BJ (cell line): Measurements from ENCODE around the gene UMODL1. TPM values are rescaled to one million over a fixed set of nuclear protein-coding genes. Genes with fewer than 3 reads are reported as not detected.
A peak's percentile ranks its signal among the peaks of the same experiment; 100 is the strongest.

Experiments used
- CTCF ChIA-PET: fragments of 350-600 bp; formaldehyde crosslinking; extraction: SDS; loops from one replicate; lab custom pipeline; 2021; ENCODE audit warnings: antibody characterized with exemption, inconsistent platforms; lab: Yijun Ruan, JAX
- POLR2A ChIA-PET: fragments of 300-600 bp; sonication (Branson Sonifier 250); formaldehyde crosslinking; extraction: SDS; loops from one replicate; lab custom pipeline; 2021; ENCODE audit warnings: antibody characterized with exemption; lab: Charles Lee
- DNase-seq: peaks from one replicate; pipeline ENCODE4 v3.0.0-alpha.2; 2011; ENCODE audit warnings: low read depth
- H3K27me3 ChIP-seq: 2 replicates; pipeline ENCODE4 v1.6.0; 2011; ENCODE audit warnings: low read length; ENCODE audit not compliant: control insufficient read depth, insufficient read depth
- H3K36me3 ChIP-seq: 2 replicates; pipeline ENCODE4 v1.5.1; 2011; ENCODE audit warnings: low read length; ENCODE audit not compliant: control insufficient read depth, insufficient read depth
- H3K4me3 ChIP-seq: 2 replicates; pipeline ENCODE4 v1.5.1; 2011; ENCODE audit warnings: low read depth, mild to moderate bottlenecking, control low read depth, low read length
- CTCF ChIP-seq: IDR thresholded peaks from 2 replicates; pipeline ENCODE4 v1.5.1; 2011; ENCODE audit warnings: low read depth, mild to moderate bottlenecking, control low read depth, inconsistent platforms, low read length, moderate library complexity; ENCODE audit not compliant: insufficient read depth
- polyA plus RNA-seq: library from polyadenylated mRNA; depleted of rRNA; stranded (reverse); fragments of >200 nt; gene quantifications from 2 replicates; pipeline ENCODE4 v1.2.3, GENCODE V29; 2011

Gene UMODL1
- polyA plus RNA-seq, 1 experiment: 0.04 TPM

GRCh38 chr21:42106425-42106824 lies 35.3 kb downstream of the UMODL1 start:
- no peak for TF ChIP-seq CTCF
- no peak for DNase-seq
- POLR2A ChIA-PET: no interaction called here
- H3K27me3 ChIP-seq: no peaks in the 10 kb centered on the region; the same call in 1 of the 2 replicates
- H3K36me3 ChIP-seq: no peaks in the 10 kb centered on the region
- CTCF ChIA-PET: interaction anchor here (1.0 to 4.5 kb wide), 5 partner anchors 10 to 67 kb away, joined by 3 to 47 read pairs (median 13); no protein-coding TSS in a partner anchor
- H3K4me3 ChIP-seq: no peak overlapping the region

GRCh38 chr21:42107177-42107880 lies 36.2 kb downstream of the UMODL1 start:
- no peak for DNase-seq
- ChIA-PET POLR2A (no interaction called here), CTCF (interaction anchor here (0.6 to 4.5 kb wide), 38 partner anchors 10 to 824 kb away, joined by 3 to 47 read pairs (median 4); partner anchors contain the start of gene ZBTB21)
- Histone ChIP-seq H3K27me3 (no peaks in the 10 kb centered on the region; the same call in 1 of the 2 replicates), H3K4me3 (no peak overlapping the region), H3K36me3 (no peaks in the 10 kb centered on the region)
- TF ChIP-seq CTCF: no peak

GRCh38 chr21:42107881-42108553 lies 36.9 kb downstream of the UMODL1 start:
- no peak for DNase-seq
- Histone ChIP-seq H3K27me3 (no peaks in the 10 kb centered on the region; the same call in 1 of the 2 replicates), H3K4me3 (no peak overlapping the region)

GRCh38 chr21:42108554-42109340 lies 37.6 kb downstream of the UMODL1 start:
- Histone ChIP-seq H3K27me3 (no peaks in the 10 kb centered on the region; the same call in 1 of the 2 replicates), H3K4me3 (no peak overlapping the region), H3K36me3 (no peaks in the 10 kb centered on the region)
- TF ChIP-seq CTCF: no peak
- DNase-seq: no peak
- CTCF ChIA-PET: interaction anchor here (0.7 to 4.5 kb wide), 25 partner anchors 9 to 825 kb away, joined by 3 to 47 read pairs (median 6); partner anchors contain the start of gene ZBTB21
- POLR2A ChIA-PET: no interaction called here

More at GRCh38 chr21:42107881-42108553, 36.9 kb downstream of the UMODL1 start:
- H3K36me3 ChIP-seq: no peaks in the 10 kb centered on the region
- POLR2A ChIA-PET: no interaction called here
- CTCF ChIA-PET: interaction anchor here (0.6 to 4.5 kb wide), 43 partner anchors 9 to 825 kb away, joined by 3 to 47 read pairs (median 4); partner anchors contain the start of gene ZBTB21
- TF ChIP-seq CTCF: peak; percentile 93
